Thoracic aorta (tissue), 2 donors: ENCODE data around the gene HOATZ. TPM values are rescaled to one million over a fixed set of nuclear protein-coding genes. Genes with fewer than 3 reads are reported as not detected.

Experiments
- ATAC-seq: fragments of 150-250 bp; one replicate; pipeline ENCODE4 v1.8.0; 2017; ENCODE audit warnings: low read depth; ENCODE audit not compliant: insufficient number of reproducible peaks, low FRiP score
- DNase-seq: peaks from one replicate; pipeline ENCODE4 v3.0.0-alpha.2; 2020; ENCODE audit warnings: low spot score
- H3K27ac ChIP-seq, 2 donors: fragments of 200-600 bp; sonication (generic); 1 replicate in 1 of 2; 2 replicates in 1 of 2; pipeline ENCODE4 v1.5.1; 2016; ENCODE audit warnings: mild to moderate bottlenecking in 2 of 2, moderate library complexity in 2 of 2
- H3K27me3 ChIP-seq: fragments of 200-600 bp; sonication (generic); replicated peaks from 2 replicates; pipeline ENCODE4 v1.6.0; 2016; ENCODE audit warnings: mild to moderate bottlenecking; ENCODE audit not compliant: insufficient read depth
- H3K36me3 ChIP-seq: fragments of 200-600 bp; sonication (generic); one replicate; pipeline ENCODE4 v1.5.1; 2016
- H3K4me1 ChIP-seq, 2 donors: fragments of 200-600 bp; sonication (generic); 1 replicate in 1 of 2; 2 replicates in 1 of 2; pipeline versions ENCODE4 v1.5.1 to v1.6.0; 2016; ENCODE audit warnings: low read depth in 2 of 2, mild to moderate bottlenecking in 1 of 2; ENCODE audit not compliant: control insufficient read depth in 1 of 2
- H3K4me3 ChIP-seq: fragments of 200-600 bp; sonication (generic); 2 replicates; pipeline ENCODE4 v1.5.1; 2016; ENCODE audit warnings: mild to moderate bottlenecking
- H3K9me3 ChIP-seq: fragments of 200-600 bp; sonication (generic); 2 replicates; pipeline ENCODE4 v1.5.1; 2016
- total RNA-seq, 2 donors: library from RNA; depleted of rRNA; stranded (reverse); fragments of >200 nt; gene quantifications; one replicate each; pipeline versions ENCODE4 v1.1.0 to v1.2.3, GENCODE V29; 2016
- TF ChIP-seq, protein P1 (sequence below): fragments of 200-600 bp; sonication (generic); IDR thresholded peaks from one replicate; pipeline ENCODE4 v1.5.1; 2019; ENCODE audit warnings: antibody characterized with exemption

HOATZ gene
- total RNA-seq, 2 donors from 2014 or later: not detected

DNA sequence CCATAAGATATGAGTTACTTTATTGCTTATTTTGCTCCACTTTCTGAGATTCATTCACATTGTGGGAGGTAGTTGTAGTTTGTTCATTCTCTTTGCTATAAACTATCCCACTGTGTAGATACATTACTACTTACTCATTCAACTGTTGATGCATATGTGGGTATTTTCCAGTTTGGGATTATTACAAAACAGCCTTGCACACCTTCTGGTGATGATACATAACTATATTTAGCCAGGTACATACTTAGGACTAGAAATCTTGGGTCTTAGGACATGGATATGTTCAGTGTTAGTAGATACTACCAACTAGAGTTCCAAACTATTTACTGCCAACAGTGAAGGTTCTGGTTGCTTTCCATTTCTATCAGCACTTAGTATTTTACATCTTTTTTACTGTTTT lies 40.1 kb upstream of the HOATZ start:
- DNase-seq (no peak), ATAC-seq (no peak)
- H3K4me1 ChIP-seq: no peaks in the 10 kb centered on the region

DNA sequence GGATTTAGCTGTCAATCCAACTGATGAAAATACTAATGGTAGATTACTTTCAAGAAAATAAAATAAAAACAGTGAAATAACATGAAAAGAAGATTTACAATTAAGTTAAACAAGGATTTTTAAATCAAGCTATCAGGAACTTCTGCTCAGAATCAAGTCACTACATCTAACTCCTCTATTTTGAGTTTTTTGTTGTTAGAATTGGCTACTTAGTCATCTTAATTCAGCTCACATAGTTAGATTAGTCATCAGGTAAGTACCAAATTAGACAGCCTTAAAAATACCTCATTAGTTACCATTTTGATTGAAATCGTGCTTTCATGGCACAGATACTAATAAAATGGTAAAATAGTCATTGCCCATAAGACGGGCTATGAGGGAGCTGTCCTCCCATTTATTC lies 38.2 kb upstream of the HOATZ start:
- Histone ChIP-seq H3K9me3 (no peaks in the 10 kb centered on the region), H3K4me1 (no peaks in the 10 kb centered on the region), H3K36me3 (no peaks in the 10 kb centered on the region), H3K27ac (no peak overlapping the region), H3K4me3 (no peak overlapping the region), H3K27me3 (no peaks in the 10 kb centered on the region)
- DNase-seq (no peak), ATAC-seq (no peak)
- TF ChIP-seq, protein P1, sequence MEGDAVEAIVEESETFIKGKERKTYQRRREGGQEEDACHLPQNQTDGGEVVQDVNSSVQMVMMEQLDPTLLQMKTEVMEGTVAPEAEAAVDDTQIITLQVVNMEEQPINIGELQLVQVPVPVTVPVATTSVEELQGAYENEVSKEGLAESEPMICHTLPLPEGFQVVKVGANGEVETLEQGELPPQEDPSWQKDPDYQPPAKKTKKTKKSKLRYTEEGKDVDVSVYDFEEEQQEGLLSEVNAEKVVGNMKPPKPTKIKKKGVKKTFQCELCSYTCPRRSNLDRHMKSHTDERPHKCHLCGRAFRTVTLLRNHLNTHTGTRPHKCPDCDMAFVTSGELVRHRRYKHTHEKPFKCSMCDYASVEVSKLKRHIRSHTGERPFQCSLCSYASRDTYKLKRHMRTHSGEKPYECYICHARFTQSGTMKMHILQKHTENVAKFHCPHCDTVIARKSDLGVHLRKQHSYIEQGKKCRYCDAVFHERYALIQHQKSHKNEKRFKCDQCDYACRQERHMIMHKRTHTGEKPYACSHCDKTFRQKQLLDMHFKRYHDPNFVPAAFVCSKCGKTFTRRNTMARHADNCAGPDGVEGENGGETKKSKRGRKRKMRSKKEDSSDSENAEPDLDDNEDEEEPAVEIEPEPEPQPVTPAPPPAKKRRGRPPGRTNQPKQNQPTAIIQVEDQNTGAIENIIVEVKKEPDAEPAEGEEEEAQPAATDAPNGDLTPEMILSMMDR: no peak

More for the DNA sequence above, 40.1 kb upstream of the HOATZ start:
- Histone ChIP-seq H3K4me3 (no peak overlapping the region), H3K27me3 (no peaks in the 10 kb centered on the region), H3K27ac (no peak overlapping the region), H3K36me3 (no peaks in the 10 kb centered on the region), H3K9me3 (no peaks in the 10 kb centered on the region)
- TF ChIP-seq, protein P1: no peak

DNA sequence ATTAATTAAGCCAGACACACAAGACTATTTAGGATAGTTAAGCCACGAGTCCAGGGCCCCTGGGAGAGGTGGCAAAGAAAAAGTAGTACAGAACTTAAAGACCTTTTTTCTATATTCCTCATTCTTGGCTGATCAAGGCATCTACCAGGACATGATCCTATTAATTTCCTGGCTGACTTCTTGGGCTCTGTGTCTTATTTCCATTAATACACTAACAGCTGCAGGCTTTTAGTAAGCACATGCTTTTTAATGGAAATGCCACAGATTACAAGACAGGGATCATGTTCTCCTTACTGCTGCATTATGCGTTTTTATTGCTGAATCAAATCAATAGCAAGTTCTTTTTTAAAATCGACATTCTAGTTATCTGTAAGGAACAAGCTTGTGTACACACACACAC lies 37.6 kb upstream of the HOATZ start:
- Histone ChIP-seq H3K4me3 (no peak overlapping the region), H3K36me3 (no peaks in the 10 kb centered on the region), H3K27me3 (no peaks in the 10 kb centered on the region), H3K4me1 (no peaks in the 10 kb centered on the region), H3K27ac (no peak overlapping the region), H3K9me3 (no peaks in the 10 kb centered on the region)
- no peak for ATAC-seq
- TF ChIP-seq, protein P1: no peak
- DNase-seq: no peak

DNA sequence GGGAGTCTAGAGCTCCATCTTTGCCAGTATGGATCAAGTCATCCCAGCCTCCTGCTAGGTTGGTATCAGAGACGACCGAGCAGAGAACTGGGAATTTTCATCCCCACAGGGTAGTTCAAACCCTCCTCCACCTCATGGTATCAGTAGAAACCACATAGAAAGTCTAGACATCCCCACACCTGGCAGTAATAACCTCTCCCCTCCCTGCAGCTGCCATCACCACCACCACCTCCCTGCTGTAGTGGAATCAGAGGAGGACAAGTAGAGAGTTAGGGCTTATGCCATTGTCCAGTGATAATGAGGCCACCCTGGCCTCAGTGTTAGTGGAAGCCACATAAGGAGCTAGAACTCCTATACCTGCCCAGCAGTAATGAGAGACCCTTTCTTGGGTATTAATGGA lies 36.7 kb upstream of the HOATZ start:
- Histone ChIP-seq H3K4me1 (no peaks in the 10 kb centered on the region), H3K9me3 (peaks cover under 1% of the 10 kb centered on the region), H3K36me3 (no peaks in the 10 kb centered on the region), H3K27ac (no peak overlapping the region), H3K4me3 (no peak overlapping the region), H3K27me3 (no peaks in the 10 kb centered on the region)
- TF ChIP-seq, protein P1: no peak
- DNase-seq (no peak), ATAC-seq (no peak)

DNA sequence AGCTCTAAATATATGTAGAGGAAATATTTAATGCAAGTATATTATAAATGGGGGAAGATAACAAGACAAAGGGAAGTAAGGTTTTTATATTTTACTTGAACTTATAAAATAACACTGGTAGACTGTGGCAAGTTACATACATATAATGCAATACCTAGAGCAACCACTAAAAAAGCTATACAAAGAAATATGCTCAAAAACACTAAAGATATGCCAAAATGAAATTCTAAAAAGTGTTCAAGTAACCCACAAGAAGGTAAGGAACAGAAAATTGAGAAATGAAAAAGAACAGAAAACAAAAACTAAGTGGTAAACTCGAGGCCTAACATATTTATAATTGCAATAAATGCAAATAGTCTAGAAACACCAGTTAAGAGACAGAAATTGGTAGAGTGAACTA lies 34.9 kb upstream of the HOATZ start:
- DNase-seq (no peak), ATAC-seq (no peak)
- Histone ChIP-seq H3K36me3 (no peaks in the 10 kb centered on the region), H3K27me3 (no peaks in the 10 kb centered on the region), H3K9me3 (peaks cover 12% of the 10 kb centered on the region), H3K27ac (no peak overlapping the region), H3K4me1 (no peaks in the 10 kb centered on the region), H3K4me3 (no peak overlapping the region)
- TF ChIP-seq, protein P1: no peak
